Measurements from ENCODE around the gene SYT3. TPM values are rescaled to one million over a fixed set of nuclear protein-coding genes. Genes with fewer than 3 reads are reported as not detected.
"Not testable (repeated sequence)": the region's sequence is repeated elsewhere in the genome, so short reads cannot be mapped to it uniquely, and the experiment has no call there.

Gene SYT3
- total RNA-seq, 2 experiments from 2014 or later, result not detected

DNA sequence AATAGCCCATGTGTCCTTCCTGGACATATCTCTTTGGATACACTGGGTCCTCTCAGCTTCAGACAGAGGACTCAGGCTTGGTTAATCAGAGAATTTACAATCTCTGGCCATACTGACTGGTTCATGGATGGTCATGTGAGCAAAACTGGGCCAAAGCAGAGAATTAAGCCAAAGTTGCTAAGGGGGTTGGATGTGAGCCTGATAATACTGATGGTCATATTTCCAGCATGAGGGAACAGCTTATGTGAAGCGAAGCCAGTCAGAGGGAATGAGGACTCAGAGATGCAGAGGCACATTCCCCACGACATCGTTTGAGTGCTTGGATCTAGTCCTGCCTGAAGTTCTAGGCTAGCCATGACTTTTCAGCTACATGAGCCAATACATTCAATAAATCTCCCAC lies 49.5 kb downstream of the SYT3 start:
- Mint-ChIP-seq H3K4me3 (no peak overlapping the region), H3K36me3 (no peaks in the 10 kb centered on the region), H3K9me3 (ENCODE audit: low read depth) (no peaks in the 10 kb centered on the region), H3K27ac (no peak overlapping the region), H3K4me1 (no peaks in the 10 kb centered on the region), H3K27me3 (no peaks in the 10 kb centered on the region)
- ATAC-seq, result no peak
- no peak for DNase-seq
- CTCF ChIA-PET, result no interaction called here

DNA sequence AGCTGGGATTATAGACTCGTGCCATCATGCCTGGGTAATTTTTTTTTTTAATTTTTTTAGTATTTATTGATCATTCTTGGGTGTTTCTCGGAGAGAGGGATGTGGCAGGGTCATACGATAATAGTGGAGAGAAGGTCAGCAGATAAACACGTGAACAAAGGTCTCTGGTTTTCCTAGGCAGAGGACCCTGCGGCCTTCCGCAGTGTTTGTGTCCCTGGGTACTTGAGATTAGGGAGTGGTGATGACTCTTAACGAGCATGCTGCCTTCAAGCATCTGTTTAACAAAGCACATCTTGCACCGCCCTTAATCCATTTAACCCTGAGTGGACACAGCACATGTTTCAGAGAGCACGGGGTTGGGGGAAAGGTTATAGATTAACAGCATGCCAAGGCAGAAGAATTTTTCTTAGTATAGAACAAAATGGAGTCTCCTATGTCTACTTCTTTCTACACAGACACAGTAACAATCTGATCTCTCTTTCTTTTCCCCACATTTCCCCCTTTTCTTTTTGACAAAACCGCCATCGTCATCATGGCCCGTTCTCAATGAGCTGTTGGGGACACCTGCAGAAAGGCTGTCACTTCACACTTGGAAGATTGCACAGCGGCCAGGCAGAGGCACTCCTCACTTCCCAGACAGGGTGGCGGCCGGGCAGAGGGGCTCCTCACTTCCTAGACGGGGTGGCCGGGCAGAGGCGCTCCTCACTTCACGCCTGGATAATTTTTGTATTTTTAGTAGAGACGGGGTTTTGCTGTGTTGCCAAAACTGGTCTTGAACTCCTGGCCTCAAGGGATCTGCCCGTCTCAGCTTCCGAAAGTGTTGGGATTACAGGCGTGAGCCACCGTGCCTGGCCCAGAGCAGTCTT lies 57.7 kb downstream of the SYT3 start:
- H3K27me3 Mint-ChIP-seq; H3K36me3 Mint-ChIP-seq; ATAC-seq; H3K9me3 Mint-ChIP-seq (ENCODE audit: low read depth); CTCF ChIA-PET; H3K27ac Mint-ChIP-seq; DNase-seq; H3K4me1 Mint-ChIP-seq; H3K4me3 Mint-ChIP-seq: not testable (repeated sequence)

DNA sequence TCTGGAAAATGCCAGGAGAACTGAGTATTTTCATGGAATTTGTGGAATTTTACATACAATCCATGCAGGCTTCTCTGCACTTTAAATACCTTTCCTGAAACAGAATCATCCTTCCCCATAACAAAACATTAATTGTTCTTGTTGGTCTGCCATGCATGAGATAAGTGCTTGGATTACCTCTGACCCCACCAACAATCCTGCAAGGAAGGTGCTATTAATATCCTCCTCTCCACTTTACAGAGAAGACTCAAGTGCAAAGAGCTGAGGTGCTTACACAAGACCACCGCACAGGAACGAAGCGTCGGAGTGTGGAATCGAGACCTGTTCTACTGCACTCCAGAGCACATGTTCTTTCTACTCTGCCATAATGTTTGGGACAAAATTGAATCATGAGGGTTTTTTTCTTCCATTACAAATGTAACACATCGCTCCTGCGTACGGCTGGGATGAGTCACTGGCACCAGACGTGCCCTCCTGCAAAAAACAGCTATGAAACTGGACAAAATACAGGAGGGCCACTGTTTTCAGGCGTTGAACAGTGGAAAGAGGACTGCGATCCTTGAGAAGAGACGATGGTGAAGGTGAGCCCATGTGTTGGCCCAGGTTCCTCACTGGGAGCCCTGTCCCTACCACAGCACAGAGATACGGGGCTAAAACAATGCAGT lies 58.6 kb downstream of the SYT3 start:
- H3K4me3 Mint-ChIP-seq, result no peak overlapping the region
- H3K36me3 Mint-ChIP-seq, result no peaks in the 10 kb centered on the region
- no peak overlapping the region for H3K27ac Mint-ChIP-seq
- ATAC-seq (no peak), DNase-seq (no peak)
- no peaks in the 10 kb centered on the region for H3K4me1 Mint-ChIP-seq
- H3K9me3 Mint-ChIP-seq (ENCODE audit: low read depth), result no peaks in the 10 kb centered on the region
- peaks cover 3% of the 10 kb centered on the region for H3K27me3 Mint-ChIP-seq
- CTCF ChIA-PET, result no interaction called here

DNA sequence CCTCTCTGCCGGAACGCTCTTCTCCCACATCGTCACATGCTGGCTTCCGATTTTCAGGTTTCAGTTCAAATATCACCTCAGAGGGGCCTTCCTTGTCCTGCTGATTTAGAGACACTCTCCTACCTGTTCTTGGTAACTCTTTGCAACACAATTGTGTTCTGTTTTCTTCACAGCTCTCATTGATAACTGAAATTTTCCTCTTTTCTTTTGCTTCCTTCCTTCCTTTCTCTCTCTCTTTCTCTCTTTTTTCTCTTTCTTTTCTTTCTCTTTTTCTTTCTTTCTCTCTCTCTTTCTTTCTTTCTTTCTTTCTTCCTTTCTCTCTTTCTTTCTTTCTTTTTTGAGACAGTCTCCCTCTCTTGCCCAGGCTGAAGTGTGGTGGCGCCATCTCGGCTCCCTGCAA lies 59.4 kb downstream of the SYT3 start:
- ATAC-seq, result no peak

DNA sequence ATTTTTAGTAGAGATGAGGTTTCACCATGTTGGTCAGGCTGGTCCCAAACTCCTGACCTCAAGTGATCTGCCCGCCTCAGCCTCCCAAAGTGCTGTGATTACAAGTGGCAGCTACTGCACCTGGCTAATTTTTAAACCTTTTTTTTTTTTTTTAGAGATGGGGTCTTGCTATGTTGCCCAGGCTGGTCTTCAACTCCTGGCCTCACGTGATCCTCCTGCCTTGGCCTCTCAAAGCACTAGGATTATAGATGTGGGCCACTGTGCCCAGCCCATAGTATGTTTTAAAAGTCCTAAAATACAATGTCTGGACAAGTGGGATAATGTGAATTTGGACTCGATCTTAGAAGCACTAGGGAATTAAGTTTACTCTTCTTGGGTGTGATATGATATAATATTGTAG lies 62.9 kb downstream of the SYT3 start:
- not testable (repeated sequence) for H3K27ac Mint-ChIP-seq; DNase-seq; H3K36me3 Mint-ChIP-seq; ATAC-seq; H3K4me3 Mint-ChIP-seq; H3K9me3 Mint-ChIP-seq (ENCODE audit: low read depth); H3K27me3 Mint-ChIP-seq; H3K4me1 Mint-ChIP-seq
- CTCF ChIA-PET, result interaction anchor here (1.3 kb wide), 1 partner anchor 11 kb away, joined by 3 read pairs; no protein-coding TSS in a partner anchor

More for the DNA sequence above, 59.4 kb downstream of the SYT3 start:
- no peak for DNase-seq
- Mint-ChIP-seq H3K27ac (no peak overlapping the region), H3K4me1 (no peaks in the 10 kb centered on the region), H3K4me3 (no peak overlapping the region), H3K9me3 (ENCODE audit: low read depth) (no peaks in the 10 kb centered on the region), H3K36me3 (no peaks in the 10 kb centered on the region), H3K27me3 (peaks cover 3% of the 10 kb centered on the region)
- CTCF ChIA-PET, result no interaction called here

DNA sequence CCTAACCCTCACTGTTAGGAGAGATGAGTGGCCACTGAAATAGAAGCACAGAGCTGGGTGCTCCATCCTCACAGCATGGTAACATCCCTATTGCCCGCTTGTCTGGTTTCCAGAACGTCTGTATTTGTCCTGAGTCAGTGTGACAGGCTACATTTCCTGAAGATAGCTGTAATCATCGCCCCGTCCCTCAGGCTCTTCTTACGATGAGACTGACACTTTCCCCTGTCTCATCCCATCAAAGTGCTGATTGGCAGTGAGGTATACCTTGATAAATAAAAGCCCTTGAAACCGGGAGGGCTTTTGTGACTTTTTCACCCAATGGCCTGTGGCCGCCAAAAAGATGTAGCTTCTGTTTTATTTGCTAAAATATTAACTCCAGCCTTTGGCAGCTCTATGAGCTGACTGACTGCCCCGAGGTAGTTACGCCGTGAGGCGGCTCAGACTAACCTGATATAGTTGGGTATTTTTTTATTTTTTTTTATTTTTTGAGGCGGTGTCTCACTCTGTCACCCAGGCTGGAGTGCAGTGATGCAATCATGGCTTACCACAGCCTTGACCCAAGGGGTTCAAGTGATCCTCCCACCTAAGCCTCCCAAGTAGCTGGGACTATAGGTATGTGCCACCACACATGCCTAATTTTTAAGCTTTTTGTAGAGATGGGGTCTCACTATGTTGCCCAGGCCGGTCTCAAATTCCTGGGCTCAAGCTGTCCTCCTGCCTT lies 65.8 kb downstream of the SYT3 start:
- no peak overlapping the region for H3K4me3 Mint-ChIP-seq
- H3K9me3 Mint-ChIP-seq (ENCODE audit: low read depth), result no peaks in the 10 kb centered on the region
- H3K36me3 Mint-ChIP-seq, result no peaks in the 10 kb centered on the region
- peaks cover 17% of the 10 kb centered on the region for H3K27me3 Mint-ChIP-seq
- DNase-seq, result no peak
- no peak overlapping the region for H3K27ac Mint-ChIP-seq
- no peak for ATAC-seq
- CTCF ChIA-PET, result interaction anchor here (2.0 kb wide), 1 partner anchor 18 kb away, joined by 6 read pairs; no protein-coding TSS in a partner anchor
- H3K4me1 Mint-ChIP-seq, result no peaks in the 10 kb centered on the region

Other genes starting within 250 kb of the SYT3 start
- under 1 TPM; 0.23 to 0.66 TPM for gene SPIB, start 220.9 kb downstream of the SYT3 start, total RNA-seq
- not detected for gene MYBPC2, start 207.0 kb downstream of the SYT3 start, total RNA-seq
- gene EMC10, start 163.4 kb downstream of the SYT3 start, total RNA-seq, result 10 to 100 TPM; 47.8 to 57.2 TPM
- gene GARIN5A, start 163.0 kb downstream of the SYT3 start, total RNA-seq, result not detected
- gene JOSD2, start 128.7 kb downstream of the SYT3 start, total RNA-seq, result 10 to 100 TPM; 40.2 to 41.7 TPM
- gene ASPDH, start 126.0 kb downstream of the SYT3 start, total RNA-seq, result not detected
- gene LRRC4B, start 71.4 kb downstream of the SYT3 start, total RNA-seq, result not detected
- gene C19orf81, start 9.6 kb upstream of the SYT3 start, total RNA-seq, result under 1 TPM in 1 of 2 experiments, not detected in 1; 0.70 TPM
- gene SHANK1, start 79.9 kb upstream of the SYT3 start, total RNA-seq, result not detected
- gene CLEC11A, start 83.5 kb upstream of the SYT3 start, total RNA-seq, result under 1 TPM; 0.61 to 0.89 TPM
- not detected for gene GPR32, start 130.6 kb upstream of the SYT3 start, total RNA-seq
- not detected for gene ACP4, start 150.5 kb upstream of the SYT3 start, total RNA-seq
- gene KLK1, start 183.9 kb upstream of the SYT3 start, total RNA-seq, result 1 to 10 TPM; 3.0 to 3.2 TPM
- not detected for gene KLK15, start 193.7 kb upstream of the SYT3 start, total RNA-seq
- gene KLK3, start 215.0 kb upstream of the SYT3 start, total RNA-seq, result not detected
- gene KLK2, start 233.6 kb upstream of the SYT3 start, total RNA-seq, result under 1 TPM in 1 of 2 experiments, not detected in 1; 0.29 TPM